GM18951 (cell line): Measurements from ENCODE around the gene TSPAN12.

Source experiments
- POLR2A ChIP-seq: IDR thresholded peaks from 4 replicates; pipeline ENCODE4 v1.6.1; 2011; ENCODE audit warnings: mild to moderate bottlenecking; ENCODE audit not compliant: insufficient read length, insufficient read depth; ENCODE audit errors: extremely low read depth
- in situ Hi-C: fragments of 300-500 bp; cut with MboI; formaldehyde crosslinking; loops from one replicate; pipeline ENCODE4 v1.12.0; 2022; ENCODE audit warnings: low sequenced_read_pairs, mixed read lengths, inconsistent platforms; ENCODE audit not compliant: unreplicated experiment

The TSPAN12 gene

GRCh38 chr7:120834726-120835125 is 23.2 kb downstream of the TSPAN12 start:
- TF ChIP-seq POLR2A = no peak
- in situ Hi-C loops = no loop called here

DNA sequence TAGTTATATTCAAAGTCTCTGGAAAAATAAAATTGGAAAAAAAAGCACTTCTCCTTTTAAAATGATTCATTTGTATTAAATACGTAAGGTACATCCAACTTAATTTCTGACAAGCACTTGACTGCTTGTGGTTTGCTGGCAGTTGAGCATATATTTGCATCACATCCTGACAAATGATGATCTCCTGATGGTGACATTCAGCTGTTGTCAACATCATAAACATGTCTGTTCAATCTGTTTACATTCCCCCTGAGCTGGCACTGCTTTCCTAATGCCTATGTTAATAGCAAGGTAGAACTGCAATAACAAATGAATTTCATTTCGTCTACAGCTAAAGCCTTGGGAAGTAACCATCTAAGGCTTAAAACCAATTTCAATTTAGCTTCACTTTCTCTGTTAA is 24.4 kb downstream of the TSPAN12 start:
- in situ Hi-C loops = no loop called here
- no peak for TF ChIP-seq POLR2A

DNA sequence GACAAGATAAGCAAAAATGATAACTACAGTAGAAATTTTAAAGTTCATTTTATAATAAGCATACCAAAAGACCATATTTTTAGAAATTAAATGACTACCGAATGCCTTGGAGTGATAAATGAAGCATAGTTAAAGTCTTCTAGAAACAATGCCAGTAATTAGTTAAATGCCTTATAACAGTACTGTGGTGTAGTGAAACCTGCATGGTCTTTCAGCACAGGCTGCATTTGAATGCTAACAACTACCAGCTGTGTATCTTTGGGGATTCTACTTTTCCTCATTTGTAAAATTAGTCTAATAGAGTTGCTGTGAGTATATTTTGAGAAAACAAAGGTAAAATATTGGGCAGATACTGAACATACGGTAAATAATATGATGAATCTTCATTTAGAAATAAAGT is 25.1 kb downstream of the TSPAN12 start:
- TF ChIP-seq POLR2A = no peak
- in situ Hi-C loops = no loop called here

- in situ Hi-C loops = no loop called here
- no peak for TF ChIP-seq POLR2A
These were observed 26.7 kb downstream of the TSPAN12 start for GRCh38 chr7:120831260-120831659.

DNA sequence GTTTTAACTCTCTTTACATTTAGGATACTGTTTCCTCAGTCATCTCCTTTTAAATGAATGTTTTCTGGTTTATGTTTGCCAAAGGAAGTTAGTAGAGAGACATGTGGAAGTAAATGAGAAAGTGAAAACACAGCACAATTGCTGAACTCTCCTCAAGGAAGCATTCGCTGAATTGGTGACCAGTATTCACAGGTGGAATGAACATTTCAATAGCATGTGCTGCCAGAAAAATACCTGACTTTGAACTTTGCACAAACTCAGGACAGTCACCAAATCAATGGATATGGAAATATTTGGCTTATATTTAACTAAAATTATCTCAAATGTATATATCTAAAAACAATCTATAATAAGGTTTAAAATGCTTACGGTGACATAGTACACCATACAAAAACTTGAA is 28.5 kb downstream of the TSPAN12 start:
- in situ Hi-C loops = no loop called here

GRCh38 chr7:120828528-120828927 is 29.4 kb downstream of the TSPAN12 start:
- TF ChIP-seq POLR2A = no peak
- in situ Hi-C loops = no loop called here

More for the DNA sequence above, 28.5 kb downstream of the TSPAN12 start:
- no peak for TF ChIP-seq POLR2A

DNA sequence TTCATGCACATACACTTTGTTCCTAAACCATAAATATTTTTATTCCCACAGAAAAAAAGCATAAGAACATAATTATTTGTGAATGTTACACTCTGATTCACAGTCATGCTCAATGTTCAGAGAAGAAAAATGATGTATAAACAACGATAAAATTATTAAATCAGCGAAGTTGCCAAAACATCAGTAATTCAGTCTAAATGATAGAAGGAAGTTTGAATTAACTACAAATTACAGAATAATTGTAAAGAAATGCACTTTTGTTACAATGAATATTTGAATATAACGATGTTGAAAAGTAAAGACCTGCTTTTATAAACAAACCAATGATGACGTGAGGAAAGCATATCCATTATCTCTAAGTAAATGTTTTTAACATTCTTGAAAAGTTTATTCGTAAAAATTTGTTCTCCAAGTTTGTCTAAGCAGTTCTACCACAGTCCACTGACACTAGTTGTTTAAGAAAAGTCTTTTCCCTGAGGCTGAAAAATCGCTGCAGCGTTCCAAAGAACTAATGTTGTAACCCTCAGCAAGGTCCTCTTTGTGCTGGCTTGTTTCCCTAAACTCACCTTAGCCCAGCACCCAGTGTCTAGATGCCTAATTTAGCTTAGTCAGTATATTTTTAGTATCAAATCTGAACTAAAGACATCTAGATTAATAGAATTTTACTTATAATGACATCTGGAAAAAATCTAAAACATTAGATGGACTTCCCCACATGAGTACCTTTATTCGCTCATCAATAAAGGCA is 30.4 kb downstream of the TSPAN12 start:
- TF ChIP-seq POLR2A = no peak
- in situ Hi-C loops = no loop called here

GRCh38 chr7:120825576-120825975 is 32.4 kb downstream of the TSPAN12 start:
- in situ Hi-C loops = no loop called here
- TF ChIP-seq POLR2A = no peak

DNA sequence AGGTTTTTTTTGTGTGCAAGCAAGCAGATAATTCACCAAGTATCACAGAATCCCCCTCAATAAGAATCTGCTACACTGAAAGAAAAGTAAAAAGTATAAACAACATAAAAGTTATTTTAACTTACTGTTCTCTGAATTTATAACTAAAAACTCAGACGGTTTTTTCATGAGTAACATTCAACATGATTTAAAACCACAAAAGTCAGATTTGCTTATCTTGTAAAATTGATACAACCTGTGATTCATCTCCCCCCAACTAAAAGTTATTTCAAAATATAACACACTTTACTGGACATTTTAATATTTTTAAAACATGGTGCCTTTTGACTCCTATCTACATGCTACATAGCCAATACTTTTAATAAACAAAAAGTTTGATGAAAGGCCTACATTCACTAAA is 32.8 kb downstream of the TSPAN12 start:
- no peak for TF ChIP-seq POLR2A
- in situ Hi-C loops = no loop called here

DNA sequence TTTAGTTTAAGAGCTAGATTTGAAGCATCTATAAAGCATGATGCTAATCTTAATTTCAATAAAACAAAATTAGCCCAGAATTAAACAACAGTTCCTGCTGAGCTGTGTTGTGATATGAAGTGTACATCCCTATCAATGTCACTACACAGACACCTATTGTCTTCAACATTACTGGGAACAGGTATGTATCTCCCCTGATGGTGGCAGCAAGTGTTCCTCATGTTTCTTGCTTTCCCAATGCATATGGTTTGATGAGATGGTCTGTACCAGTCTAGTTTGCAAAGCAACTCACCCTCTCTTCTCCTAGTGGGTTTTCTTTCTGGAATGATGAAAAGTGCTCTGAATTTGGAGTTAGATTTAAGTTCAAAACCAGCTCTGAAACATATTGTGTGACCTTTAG is 38.1 kb downstream of the TSPAN12 start:
- in situ Hi-C loops = no loop called here
- TF ChIP-seq POLR2A = no peak

GRCh38 chr7:120817851-120818250 is 40.1 kb downstream of the TSPAN12 start:
- in situ Hi-C loops = no loop called here
- TF ChIP-seq POLR2A = no peak

- in situ Hi-C loops = no loop called here
- TF ChIP-seq POLR2A = no peak
These were observed 43.5 kb downstream of the TSPAN12 start for GRCh38 chr7:120814253-120814939.

DNA sequence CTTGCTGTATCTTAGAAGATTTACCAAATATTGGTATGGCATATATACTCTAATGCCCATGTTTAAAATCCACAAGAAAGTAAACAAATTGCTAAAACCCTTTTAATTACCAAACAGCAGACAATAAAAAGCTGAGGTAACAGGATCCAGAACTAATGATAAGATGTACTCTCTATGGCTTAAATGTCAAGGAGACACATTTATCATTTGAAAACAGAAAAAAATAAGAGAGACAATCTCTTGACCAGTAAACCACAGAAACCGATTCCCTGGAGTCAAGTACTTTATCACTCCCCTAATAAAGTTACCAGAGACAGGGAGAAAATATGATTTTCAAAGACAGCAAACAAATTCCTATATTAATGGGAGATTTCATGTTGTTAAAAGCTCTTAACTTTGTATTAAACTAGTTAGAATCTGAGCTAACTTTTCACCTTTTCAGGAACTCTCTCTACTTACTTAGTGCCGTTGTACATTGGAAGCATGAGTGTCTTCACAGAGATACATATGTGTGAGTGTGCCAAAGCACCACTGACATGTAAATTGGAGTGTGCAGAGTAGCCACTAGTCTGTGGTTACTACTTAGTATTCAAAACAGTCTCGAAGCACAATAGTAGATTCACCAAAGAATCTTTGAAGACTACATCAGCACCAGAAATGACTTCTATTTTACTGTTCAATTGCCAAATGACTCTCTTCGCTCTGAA is 44.2 kb downstream of the TSPAN12 start:
- no peak for TF ChIP-seq POLR2A
- in situ Hi-C loops = no loop called here
